Ectodermal cell (in vitro differentiated cells): Measurements from ENCODE around the gene VSTM4.

ENCODE experiments used
- H3K27ac ChIP-seq: 2 replicates; pipeline ENCODE4 v1.7.0; 2013; ENCODE audit warnings: mild to moderate bottlenecking, low read depth, low read length; ENCODE audit not compliant: insufficient read depth, poor library complexity, severe bottlenecking
- H3K27me3 ChIP-seq: 2 replicates; pipeline ENCODE4 v1.7.0; 2013; ENCODE audit warnings: mild to moderate bottlenecking, low read length; ENCODE audit not compliant: insufficient read depth, control insufficient read depth, poor library complexity, severe bottlenecking
- H3K36me3 ChIP-seq: one replicate; pipeline ENCODE4 v1.7.0; 2013; ENCODE audit warnings: low read length; ENCODE audit not compliant: control insufficient read depth, insufficient read depth
- H3K4me1 ChIP-seq: one replicate; pipeline ENCODE4 v1.7.0; 2013; ENCODE audit warnings: low read length; ENCODE audit not compliant: control insufficient read depth, insufficient read depth
- H3K4me3 ChIP-seq: 2 replicates; pipeline ENCODE4 v1.7.0; 2013; ENCODE audit warnings: low read depth, low read length, control low read depth; ENCODE audit not compliant: insufficient read depth
- H3K9me3 ChIP-seq: 2 replicates; pipeline ENCODE4 v1.7.0; 2013; ENCODE audit warnings: mild to moderate bottlenecking, low read length, moderate library complexity; ENCODE audit not compliant: control insufficient read depth
- WGBS, 2 experiments: methylation state at CpG; one replicate each; pipeline ENCODE4 v1.1.7; 2013; ENCODE audit warnings: missing lambda C conversion rate in 2 of 2; 5-methylcytosine and 5-hydroxymethylcytosine counted together

The VSTM4 gene

DNA sequence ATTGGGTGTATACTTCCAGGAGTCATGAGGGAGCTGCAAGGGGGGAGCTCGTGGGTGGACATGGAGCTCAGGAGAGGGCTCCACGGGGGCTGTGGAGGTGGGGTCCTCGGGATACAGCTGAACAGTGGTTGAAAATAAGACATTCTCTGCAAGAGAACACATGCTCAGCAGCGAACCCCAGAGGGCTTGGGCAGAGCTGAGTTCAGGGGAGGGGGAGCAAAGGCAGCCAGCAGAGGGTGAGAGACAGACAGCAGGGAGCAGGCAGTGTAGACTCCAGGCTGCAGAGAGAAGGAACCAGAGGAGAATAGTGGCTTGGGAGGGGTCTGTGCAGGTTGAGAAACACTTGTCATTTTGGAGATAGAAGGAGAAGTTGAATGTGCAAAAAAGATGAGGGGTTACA lies 102.7 kb downstream of the VSTM4 start:
- no peaks in the 10 kb centered on the region for H3K27me3 ChIP-seq
- H3K4me1 ChIP-seq: peaks cover 5% of the 10 kb centered on the region
- H3K4me3 ChIP-seq: no peak overlapping the region
- H3K9me3 ChIP-seq: no peaks in the 10 kb centered on the region
- H3K36me3 ChIP-seq: no peaks in the 10 kb centered on the region
- 84 to 85% methylated on average over 4 of the region's 4 CpGs for WGBS, 2 experiments
- H3K27ac ChIP-seq: no peak overlapping the region

DNA sequence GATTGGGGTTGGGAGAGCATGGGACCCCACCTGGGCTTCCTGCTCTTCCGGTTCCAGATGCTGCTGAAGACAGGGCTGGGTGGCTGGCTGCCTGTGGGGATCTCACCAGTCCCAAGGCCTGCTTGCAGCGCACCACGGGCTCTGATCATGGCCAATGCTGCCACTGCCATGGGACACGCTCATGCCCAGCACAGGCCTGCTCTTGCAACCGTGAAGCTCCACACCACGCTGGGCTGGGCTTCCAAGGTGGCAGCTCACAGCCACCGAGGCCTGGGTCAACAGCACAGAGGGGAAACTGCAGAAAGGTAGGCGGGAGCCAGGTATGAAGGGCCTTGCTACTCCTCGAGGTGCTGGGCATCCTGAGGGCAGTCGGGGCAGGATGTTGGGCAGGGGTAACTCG lies 103.6 kb downstream of the VSTM4 start:
- Histone ChIP-seq H3K27me3 (no peaks in the 10 kb centered on the region), H3K4me3 (no peak overlapping the region), H3K4me1 (peaks cover 5% of the 10 kb centered on the region), H3K27ac (no peak overlapping the region), H3K36me3 (no peaks in the 10 kb centered on the region), H3K9me3 (no peaks in the 10 kb centered on the region)
- 93 to 94% methylated on average over 11 of the region's 11 CpGs for whole genome bisulfite sequencing, 2 experiments

DNA sequence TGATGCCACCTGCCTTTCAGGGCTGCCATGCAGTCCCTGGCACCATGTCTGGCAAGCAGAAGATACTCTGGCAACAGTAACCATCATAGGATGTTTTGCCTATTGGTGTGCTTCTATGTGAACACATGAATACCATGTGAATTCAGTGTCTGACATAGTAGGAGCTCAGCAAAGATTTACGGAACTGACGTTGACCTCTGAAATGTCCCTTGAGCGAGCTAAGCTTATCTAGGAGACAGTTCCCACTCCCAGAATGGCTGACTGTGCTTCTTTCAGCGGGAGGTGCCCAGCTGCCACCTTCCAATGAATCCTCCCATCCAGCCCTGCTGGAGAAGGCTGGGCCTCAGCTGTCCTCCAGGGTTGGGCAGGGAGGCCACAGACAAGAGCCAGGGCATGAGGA lies 104.5 kb downstream of the VSTM4 start:
- Histone ChIP-seq H3K4me3 (no peak overlapping the region), H3K36me3 (no peaks in the 10 kb centered on the region)
- 44 to 47% methylated on average over 4 of the region's 4 CpGs for WGBS, 2 experiments

DNA sequence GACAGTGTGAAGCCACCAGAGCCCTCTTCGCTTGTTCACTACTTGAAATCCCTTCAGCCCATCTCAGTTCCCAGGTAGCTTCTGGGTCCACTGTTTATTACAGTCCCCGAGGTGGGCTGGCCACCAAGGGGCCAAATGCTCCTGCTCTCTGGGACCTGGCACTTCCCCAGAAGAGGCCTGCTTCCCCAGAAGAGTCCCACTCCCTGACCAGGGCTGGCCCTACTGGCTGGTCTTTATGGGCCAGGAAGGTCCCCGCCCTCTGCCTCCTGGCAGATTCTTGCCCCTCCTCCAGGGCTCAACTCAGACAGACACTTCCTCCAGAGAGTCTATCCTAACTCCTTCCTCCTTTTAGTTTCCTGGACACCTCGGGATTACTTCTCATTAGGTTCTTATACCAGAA lies 105.0 kb downstream of the VSTM4 start:
- Histone ChIP-seq H3K9me3 (no peaks in the 10 kb centered on the region), H3K36me3 (no peaks in the 10 kb centered on the region), H3K27ac (no peak overlapping the region), H3K4me3 (no peak overlapping the region), H3K4me1 (peaks cover 5% of the 10 kb centered on the region), H3K27me3 (no peaks in the 10 kb centered on the region)
- 69 to 89% methylated on average over 3 to 4 of the region's 4 CpGs for WGBS, 2 experiments

More for the DNA sequence above, 104.5 kb downstream of the VSTM4 start:
- Histone ChIP-seq H3K9me3 (no peaks in the 10 kb centered on the region), H3K27ac (no peak overlapping the region), H3K4me1 (peaks cover 5% of the 10 kb centered on the region), H3K27me3 (no peaks in the 10 kb centered on the region)

DNA sequence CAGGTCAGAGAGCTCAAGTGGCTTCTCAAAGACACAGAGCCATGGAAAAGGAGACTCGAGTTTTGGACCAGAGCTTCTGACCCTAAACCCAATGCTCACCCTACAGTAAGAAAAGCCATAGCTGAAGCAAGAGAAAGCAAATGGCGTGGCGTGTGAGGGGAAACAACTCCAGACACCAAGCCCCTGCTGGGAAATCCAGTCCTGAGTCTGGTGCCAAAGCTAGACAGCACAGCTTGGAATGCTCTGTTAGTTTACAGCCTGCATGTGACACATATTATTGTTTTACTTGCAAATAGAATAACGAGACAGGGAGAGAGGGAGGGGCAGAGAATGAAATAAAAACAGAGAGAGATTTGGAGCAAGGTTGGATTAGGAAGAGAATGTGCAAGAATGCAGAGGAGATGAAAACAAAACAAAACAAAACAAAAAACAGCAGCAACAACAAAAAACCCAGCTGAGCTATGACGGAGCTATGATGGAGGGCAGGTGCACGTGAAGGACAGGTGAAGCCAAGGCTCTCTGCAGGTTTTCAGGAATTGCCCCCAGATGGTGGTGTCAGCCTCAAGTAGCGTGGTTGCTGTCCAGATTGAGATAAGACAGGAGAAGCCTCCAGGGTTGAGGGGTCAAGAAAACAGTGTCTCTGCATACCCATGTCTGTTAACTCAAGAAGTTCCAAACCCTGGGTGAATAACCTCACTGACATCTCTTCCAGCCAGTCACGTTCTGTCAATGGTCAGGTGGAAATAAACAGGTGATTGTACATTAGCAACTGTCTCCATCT lies 105.9 kb downstream of the VSTM4 start:
- Histone ChIP-seq H3K36me3 (no peaks in the 10 kb centered on the region), H3K27ac (no peak overlapping the region), H3K9me3 (no peaks in the 10 kb centered on the region), H3K27me3 (no peaks in the 10 kb centered on the region), H3K4me3 (no peak overlapping the region), H3K4me1 (no peaks in the 10 kb centered on the region)
- 87 to 92% methylated on average over 8 of the region's 8 CpGs for WGBS, 2 experiments

DNA sequence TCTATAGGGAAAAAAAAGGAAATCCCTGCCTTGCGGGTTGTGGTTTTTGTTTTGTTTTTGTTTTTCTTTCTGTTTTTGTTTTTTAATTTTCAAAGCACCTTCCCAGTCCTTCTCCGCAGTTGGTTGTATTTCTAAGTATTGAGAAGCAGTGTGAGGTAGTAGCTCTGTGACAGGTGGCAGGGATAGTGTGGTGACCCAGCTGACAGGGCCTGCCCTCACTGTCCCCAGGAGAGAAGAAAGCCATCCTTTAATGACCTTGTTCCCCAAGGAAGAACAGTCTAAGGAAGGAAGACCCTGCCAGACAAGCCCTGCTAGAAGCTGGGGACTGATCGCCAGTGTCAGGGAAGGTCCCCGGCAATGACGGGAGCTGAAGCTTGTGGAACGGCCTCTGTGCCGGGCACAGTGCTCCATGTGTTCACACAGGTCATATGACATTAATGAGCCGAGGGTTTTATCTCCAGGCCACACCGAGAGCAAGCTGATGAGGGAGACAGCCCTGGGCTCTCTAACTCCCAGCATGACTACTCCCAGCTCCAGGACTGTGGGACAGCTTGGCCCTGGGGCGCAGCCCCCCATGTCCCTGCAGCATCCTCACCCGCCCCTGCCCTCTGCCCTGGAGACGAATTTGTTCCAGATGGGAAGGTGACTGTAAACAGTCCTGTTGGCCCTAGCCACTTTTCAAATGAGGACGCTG lies 106.7 kb downstream of the VSTM4 start:
- no peaks in the 10 kb centered on the region for H3K36me3 ChIP-seq
- WGBS, 2 experiments: 91 to 93% methylated on average over 13 of the region's 13 CpGs
- H3K4me1 ChIP-seq: no peaks in the 10 kb centered on the region
- no peaks in the 10 kb centered on the region for H3K27me3 ChIP-seq
- no peak overlapping the region for H3K4me3 ChIP-seq
- H3K9me3 ChIP-seq: no peaks in the 10 kb centered on the region
- no peak overlapping the region for H3K27ac ChIP-seq

DNA sequence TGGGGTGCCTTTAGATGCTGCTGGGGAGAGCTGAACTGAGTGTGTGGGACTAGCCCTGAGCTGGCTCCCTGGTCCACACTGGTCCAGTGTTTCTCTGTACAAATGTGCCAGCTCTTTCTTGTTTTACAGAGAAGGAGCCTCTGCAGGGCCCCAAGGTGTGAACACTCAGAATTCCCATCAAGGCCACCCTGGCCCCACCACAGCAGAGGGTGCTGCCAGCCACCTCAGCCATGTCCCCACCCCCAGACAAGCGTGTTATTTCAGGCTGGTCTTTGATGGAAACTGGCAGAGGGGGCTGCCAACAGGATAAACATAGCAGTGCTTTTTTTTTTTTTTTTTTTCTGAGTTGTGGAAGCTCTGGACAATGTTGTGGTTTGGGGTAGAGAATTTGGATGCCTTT lies 107.2 kb downstream of the VSTM4 start:
- Histone ChIP-seq H3K27me3 (no peaks in the 10 kb centered on the region), H3K27ac (no peak overlapping the region), H3K4me3 (no peak overlapping the region), H3K9me3 (no peaks in the 10 kb centered on the region), H3K36me3 (no peaks in the 10 kb centered on the region), H3K4me1 (no peaks in the 10 kb centered on the region)
- WGBS, 2 experiments: 89 to 93% methylated on average over 1 of the region's 1 CpG

DNA sequence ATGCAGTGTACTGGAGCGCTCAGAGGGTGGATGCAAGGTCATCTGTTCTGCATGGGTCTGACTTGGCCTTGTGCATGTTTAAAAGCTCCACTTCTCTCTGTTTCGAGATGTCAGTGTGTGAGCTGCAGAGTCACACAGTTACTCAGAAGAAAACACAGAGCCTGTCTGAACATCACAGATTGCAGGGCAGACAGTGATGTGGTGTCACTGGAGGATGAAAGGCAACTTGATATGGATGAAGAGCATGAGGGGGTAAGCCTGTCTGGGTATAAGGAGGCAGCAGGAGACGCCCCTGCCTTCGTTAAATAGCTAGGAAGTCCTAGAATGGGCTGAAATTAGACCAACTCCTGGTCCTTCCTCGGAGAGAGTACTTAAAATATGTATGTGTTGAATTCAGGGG lies 108.2 kb downstream of the VSTM4 start:
- H3K27ac ChIP-seq: no peak overlapping the region
- H3K4me3 ChIP-seq: no peak overlapping the region
- 67 to 71% methylated on average over 4 of the region's 5 CpGs for WGBS, 2 experiments
- no peaks in the 10 kb centered on the region for H3K27me3 ChIP-seq
- no peaks in the 10 kb centered on the region for H3K9me3 ChIP-seq
- no peaks in the 10 kb centered on the region for H3K36me3 ChIP-seq
- no peaks in the 10 kb centered on the region for H3K4me1 ChIP-seq

DNA sequence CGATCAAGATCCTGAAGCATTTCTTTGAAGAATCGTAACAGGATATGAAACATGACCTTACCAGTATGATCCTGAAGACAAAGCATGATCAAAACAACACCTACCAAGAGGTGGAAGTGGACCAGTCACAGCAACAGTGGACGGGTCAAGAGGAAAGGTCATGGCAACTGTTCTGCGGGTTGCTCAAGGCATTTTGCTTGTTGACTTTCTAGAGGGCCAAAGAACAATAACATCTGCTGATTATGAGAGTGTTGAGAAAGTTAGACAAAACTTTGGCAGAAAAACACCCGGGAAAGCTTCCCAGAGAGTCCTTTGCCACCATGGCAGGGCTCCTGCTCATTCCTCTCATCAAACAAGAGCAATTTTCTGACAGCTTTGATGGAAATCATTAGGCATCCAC lies 110.1 kb downstream of the VSTM4 start:
- 90 to 96% methylated on average over 5 of the region's 5 CpGs for WGBS, 2 experiments
- peaks cover 3% of the 10 kb centered on the region for H3K4me1 ChIP-seq
- no peak overlapping the region for H3K4me3 ChIP-seq
- no peak overlapping the region for H3K27ac ChIP-seq
- H3K36me3 ChIP-seq: no peaks in the 10 kb centered on the region
- H3K9me3 ChIP-seq: no peaks in the 10 kb centered on the region
- no peaks in the 10 kb centered on the region for H3K27me3 ChIP-seq

DNA sequence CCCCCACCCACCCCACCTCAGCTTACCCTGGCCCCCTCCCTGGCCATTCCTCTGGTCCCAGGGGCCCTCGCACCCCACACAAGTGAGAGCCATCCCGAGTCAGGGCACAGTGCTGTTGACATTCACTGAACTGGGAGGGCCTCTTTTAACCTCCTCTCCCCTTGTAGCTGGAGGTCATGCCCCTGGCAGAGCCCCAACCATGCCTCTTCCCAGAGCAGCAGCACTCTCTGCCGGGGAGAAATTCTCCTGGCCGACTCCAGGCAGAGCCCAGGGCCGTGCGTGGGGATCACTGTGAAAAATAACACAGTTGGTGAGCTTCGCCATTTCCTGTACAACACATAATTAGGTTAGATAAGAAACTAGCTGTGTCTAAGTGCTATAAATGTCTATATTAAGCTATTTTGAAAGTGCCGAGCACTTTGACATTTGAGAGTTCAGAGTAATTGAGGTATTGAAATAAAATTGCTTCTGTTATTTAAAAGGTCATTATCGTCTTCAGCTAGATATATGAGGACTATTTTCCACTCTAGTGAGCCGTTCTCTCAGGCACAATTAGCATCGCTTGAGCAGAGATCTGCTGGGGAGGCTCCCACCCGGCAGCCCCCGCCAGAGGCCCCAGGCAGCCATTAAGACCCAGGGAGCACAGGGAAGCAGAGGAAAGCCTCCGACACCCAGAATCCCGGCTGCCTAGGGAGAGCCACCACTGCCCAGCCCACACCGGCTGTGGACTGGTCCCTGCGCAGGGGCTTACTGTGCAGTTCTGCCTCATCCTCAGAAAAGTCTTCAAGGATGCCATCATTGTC lies 113.3 kb downstream of the VSTM4 start:
- no peak overlapping the region for H3K27ac ChIP-seq
- H3K36me3 ChIP-seq: no peaks in the 10 kb centered on the region
- H3K4me3 ChIP-seq: no peak overlapping the region
- peaks cover 3% of the 10 kb centered on the region for H3K4me1 ChIP-seq
- 81 to 85% methylated on average over 17 of the region's 17 CpGs for WGBS, 2 experiments
- no peaks in the 10 kb centered on the region for H3K27me3 ChIP-seq
- H3K9me3 ChIP-seq: no peaks in the 10 kb centered on the region
